WTC11 (cell line): Measurements from ENCODE around the gene FBF1. TPM values are rescaled to one million over a fixed set of nuclear protein-coding genes. Genes with fewer than 3 reads are reported as not detected.

Experiments used
- ATAC-seq: fragments of 200-7000 bp; cut with Tn5 transposase; 2 replicates; pipeline ENCODE4 v1.10.0; 2021; ENCODE audit warnings: mild to moderate bottlenecking, moderate library complexity
- CTCF ChIA-PET: fragments of 300-600 bp; sonication (Branson Sonifier 250); formaldehyde crosslinking; loops from one replicate; lab custom pipeline; 2021; ENCODE audit warnings: antibody characterized with exemption; lab: Charles Lee
- POLR2A ChIA-PET: fragments of 350-600 bp; sonication (Branson Sonifier 250); formaldehyde crosslinking; loops from one replicate; lab custom pipeline; 2021; ENCODE audit warnings: antibody characterized with exemption; lab: Charles Lee
- DNase-seq: peaks from one replicate; pipeline ENCODE4 v3.0.0; 2021; ENCODE audit warnings: low spot score
- H3K27ac Mint-ChIP-seq: 2 replicates; pipeline ENCODE4 v1.8.0; 2021; ENCODE audit warnings: mixed read lengths
- H3K27me3 Mint-ChIP-seq: 2 replicates; pipeline ENCODE4 v1.8.0; 2021; ENCODE audit warnings: low read depth, mild to moderate bottlenecking, moderate library complexity, mixed read lengths
- H3K36me3 Mint-ChIP-seq: 2 replicates; pipeline ENCODE4 v1.8.0; 2021; ENCODE audit warnings: mixed read lengths
- H3K4me1 Mint-ChIP-seq: 2 replicates; pipeline ENCODE4 v1.8.0; 2022; ENCODE audit warnings: mixed read lengths
- H3K4me3 Mint-ChIP-seq: 2 replicates; pipeline ENCODE4 v1.8.0; 2021; ENCODE audit warnings: mild to moderate bottlenecking, moderate library complexity, mixed read lengths
- H3K9me3 Mint-ChIP-seq: 2 replicates; pipeline ENCODE4 v1.8.0; 2021; ENCODE audit warnings: mixed read lengths
- GTF2I ChIP-seq: fragments of 250-450 bp; sonication (Bioruptor Pico); conservative IDR thresholded peaks from 2 replicates; pipeline ENCODE4 v1.4.0; 2021; ENCODE audit warnings: mild to moderate bottlenecking
- JAZF1 ChIP-seq: fragments of 250-450 bp; sonication (Bioruptor Pico); IDR thresholded peaks from 2 replicates; pipeline ENCODE4 v1.9.0; 2021; ENCODE audit warnings: moderate library complexity, mild to moderate bottlenecking, inconsistent platforms
- JUN ChIP-seq: sonication (generic); formaldehyde crosslinking; IDR thresholded peaks from 2 replicates; pipeline ENCODE4 v1.8.0; 2023; ENCODE audit warnings: mild to moderate bottlenecking, missing genetic modification reagents
- NFATC4 ChIP-seq: fragments of 250-450 bp; sonication (Bioruptor Pico); IDR thresholded peaks from 2 replicates; pipeline ENCODE4 v1.9.0; 2021; ENCODE audit warnings: mild to moderate bottlenecking
- NFYB ChIP-seq: sonication (generic); formaldehyde crosslinking; conservative IDR thresholded peaks from 2 replicates; pipeline ENCODE4 v1.8.0; 2022; ENCODE audit warnings: low read depth, missing genetic modification reagents
- OVOL2 ChIP-seq: fragments of 250-450 bp; sonication (Bioruptor Pico); IDR thresholded peaks from 2 replicates; pipeline ENCODE4 v1.9.0; 2021; ENCODE audit warnings: mild to moderate bottlenecking, borderline replicate concordance
- PRRX2 ChIP-seq: fragments of 250-450 bp; sonication (Bioruptor Pico); IDR thresholded peaks from 2 replicates; pipeline ENCODE4 v1.8.0; 2021; ENCODE audit warnings: mild to moderate bottlenecking
- RELA ChIP-seq: sonication (generic); formaldehyde crosslinking; IDR thresholded peaks from 2 replicates; pipeline ENCODE4 v1.8.1; 2022; ENCODE audit warnings: missing genetic modification reagents, mild to moderate bottlenecking, borderline replicate concordance
- TEAD4 ChIP-seq: sonication (generic); formaldehyde crosslinking; IDR thresholded peaks from 2 replicates; pipeline ENCODE4 v1.8.0; 2022; ENCODE audit warnings: mild to moderate bottlenecking, missing genetic modification reagents
- ZNF317 ChIP-seq: sonication (generic); formaldehyde crosslinking; IDR thresholded peaks from 2 replicates; pipeline ENCODE4 v1.8.1; 2023; ENCODE audit warnings: low read depth, mild to moderate bottlenecking, moderate library complexity, missing genetic modification reagents, borderline replicate concordance
- ZNF423 ChIP-seq: fragments of 250-450 bp; sonication (Bioruptor Pico); IDR thresholded peaks from 2 replicates; pipeline ENCODE4 v2.1.2; 2022; ENCODE audit warnings: mild to moderate bottlenecking, moderate library complexity
- ZNF671 ChIP-seq: fragments of 250-450 bp; sonication (Bioruptor Pico); IDR thresholded peaks from 2 replicates; pipeline ENCODE4 v1.8.0; 2021; ENCODE audit warnings: mild to moderate bottlenecking
- total RNA-seq: library from RNA; stranded (reverse); gene quantifications from 3 replicates; pipeline ENCODE4 v1.2.3, GENCODE V29; 2021
- TF ChIP-seq, protein P1 (sequence below): sonication (generic); formaldehyde crosslinking; IDR thresholded peaks from 2 replicates; pipeline ENCODE4 v1.8.1; 2022; ENCODE audit warnings: missing genetic modification reagents, borderline replicate concordance
- TF ChIP-seq, protein P2 (sequence below): sonication (generic); formaldehyde crosslinking; IDR thresholded peaks from 2 replicates; pipeline ENCODE4 v1.8.0; 2023; ENCODE audit warnings: mild to moderate bottlenecking, missing genetic modification reagents
- TF ChIP-seq, protein P3 (sequence below): sonication (generic); formaldehyde crosslinking; IDR thresholded peaks from 2 replicates; pipeline ENCODE4 v1.8.0; 2023; ENCODE audit warnings: missing genetic modification reagents
- TF ChIP-seq, protein P4 (sequence below): sonication (generic); formaldehyde crosslinking; IDR thresholded peaks from 2 replicates; pipeline ENCODE4 v1.8.1; 2023; ENCODE audit warnings: mild to moderate bottlenecking, moderate library complexity, missing genetic modification reagents
- TF ChIP-seq, protein P5 (sequence below): sonication (generic); formaldehyde crosslinking; IDR thresholded peaks from 2 replicates; pipeline ENCODE4 v1.8.0; 2023; ENCODE audit warnings: missing genetic modification reagents, mild to moderate bottlenecking, borderline replicate concordance
- TF ChIP-seq, protein P6 (sequence below): sonication (generic); formaldehyde crosslinking; IDR thresholded peaks from 2 replicates; pipeline ENCODE4 v1.8.0; 2022; ENCODE audit warnings: missing genetic modification reagents

Gene FBF1
- total RNA-seq, 1 experiment from 2014 or later, result 19.8 TPM

DNA sequence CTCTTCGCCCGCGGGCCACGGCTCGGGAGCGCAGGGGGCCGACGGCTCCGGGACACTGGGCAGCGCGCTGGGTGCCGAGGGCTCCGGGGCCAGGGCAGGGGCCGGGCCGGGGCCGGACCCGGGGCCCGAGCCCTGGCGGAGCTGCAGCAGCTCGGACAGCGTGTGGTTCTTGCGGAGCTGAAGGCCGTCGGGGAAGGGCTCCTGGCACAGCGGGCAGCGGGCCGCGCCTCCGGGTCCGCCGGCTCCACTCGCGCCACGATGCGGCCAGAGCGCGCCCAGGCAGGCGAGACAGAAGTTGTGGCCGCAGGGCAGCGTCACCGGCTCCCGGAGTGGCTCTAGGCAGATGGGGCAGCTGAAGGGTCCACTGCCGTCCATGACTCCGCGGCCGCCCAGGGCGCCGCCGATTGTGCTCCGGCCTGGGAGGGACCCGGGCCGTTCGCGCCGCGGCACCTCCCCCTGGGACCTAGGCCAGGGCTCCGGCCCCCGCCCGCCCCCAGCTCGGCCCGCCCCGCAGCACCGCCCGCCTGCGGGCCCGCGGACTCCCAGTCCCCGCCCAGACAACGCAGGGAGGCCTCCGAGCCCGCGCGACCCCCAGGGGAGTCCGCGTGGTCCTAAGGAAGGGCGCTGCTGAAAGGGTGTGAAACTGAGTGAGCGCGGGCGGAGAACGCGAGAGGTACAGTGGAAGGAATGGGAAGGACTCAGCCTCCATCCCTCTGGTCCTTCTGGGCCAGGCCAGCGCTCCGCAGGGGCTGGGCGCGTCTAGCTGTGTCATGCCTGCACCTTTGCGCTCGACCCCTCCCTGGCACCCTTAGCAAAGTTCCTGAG lies 62.5 kb downstream of the FBF1 start, which contains the start of gene TRIM47:
TRIM47 (minus strand) TSS at position 408 of the 825 bp plus-strand sequence; CDS start at position 375, 33 bp downstream.
- ChIA-PET POLR2A (interaction anchor here (0.6 to 3.5 kb wide), 4 partner anchors 12 to 366 kb away, joined by 3 to 16 read pairs (median 4); partner anchors contain the start of genes TRIM65 and WBP2), CTCF (interaction anchor here (0.5 to 6.1 kb wide), 29 partner anchors 9 to 706 kb away, joined by 3 to 71 read pairs (median 3); partner anchors contain the start of genes CDK3, GALK1, MRPL38 and TMEM94)
- Mint-ChIP-seq H3K9me3 (no peaks in the 10 kb centered on the region), H3K27ac (no peak within 1 kb of the TSS), H3K4me1 (peaks cover 17% of the 10 kb centered on the region), H3K4me3 (peak within 1 kb of the TSS; percentile 77), H3K27me3 (peaks cover 39% of the 10 kb centered on the region), H3K36me3 (no peaks in the 10 kb centered on the region)
- DNase-seq (peak; percentile 53), ATAC-seq (peak; percentile 9)
- TF ChIP-seq ZNF317 (CRISPR knock-in tag) (no peak), JAZF1 (CRISPR knock-in tag) (no peak), ZNF423 (CRISPR knock-in tag) (no peak), JUN (CRISPR knock-in tag) (no peak), GTF2I (CRISPR knock-in tag) (no peak), TEAD4 (CRISPR knock-in tag) (no peak), ZNF671 (CRISPR knock-in tag) (no peak), NFATC4 (CRISPR knock-in tag) (no peak), RELA (no peak; the same call in 1 of the 2 replicates), NFYB (CRISPR knock-in tag) (0 out of 2 replicates have a peak, but pooled peaks have one; percentile 12), OVOL2 (CRISPR knock-in tag) (no peak), PRRX2 (CRISPR knock-in tag) (no peak)
- TF ChIP-seq, protein P1, sequence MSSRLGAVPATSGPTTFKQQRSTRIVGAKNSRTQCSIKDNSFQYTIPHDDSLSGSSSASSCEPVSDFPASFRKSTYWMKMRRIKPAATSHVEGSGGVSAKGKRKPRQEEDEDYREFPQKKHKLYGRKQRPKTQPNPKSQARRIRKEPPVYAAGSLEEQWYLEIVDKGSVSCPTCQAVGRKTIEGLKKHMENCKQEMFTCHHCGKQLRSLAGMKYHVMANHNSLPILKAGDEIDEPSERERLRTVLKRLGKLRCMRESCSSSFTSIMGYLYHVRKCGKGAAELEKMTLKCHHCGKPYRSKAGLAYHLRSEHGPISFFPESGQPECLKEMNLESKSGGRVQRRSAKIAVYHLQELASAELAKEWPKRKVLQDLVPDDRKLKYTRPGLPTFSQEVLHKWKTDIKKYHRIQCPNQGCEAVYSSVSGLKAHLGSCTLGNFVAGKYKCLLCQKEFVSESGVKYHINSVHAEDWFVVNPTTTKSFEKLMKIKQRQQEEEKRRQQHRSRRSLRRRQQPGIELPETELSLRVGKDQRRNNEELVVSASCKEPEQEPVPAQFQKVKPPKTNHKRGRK (CRISPR knock-in tag), result no peak
- TF ChIP-seq, protein P2, sequence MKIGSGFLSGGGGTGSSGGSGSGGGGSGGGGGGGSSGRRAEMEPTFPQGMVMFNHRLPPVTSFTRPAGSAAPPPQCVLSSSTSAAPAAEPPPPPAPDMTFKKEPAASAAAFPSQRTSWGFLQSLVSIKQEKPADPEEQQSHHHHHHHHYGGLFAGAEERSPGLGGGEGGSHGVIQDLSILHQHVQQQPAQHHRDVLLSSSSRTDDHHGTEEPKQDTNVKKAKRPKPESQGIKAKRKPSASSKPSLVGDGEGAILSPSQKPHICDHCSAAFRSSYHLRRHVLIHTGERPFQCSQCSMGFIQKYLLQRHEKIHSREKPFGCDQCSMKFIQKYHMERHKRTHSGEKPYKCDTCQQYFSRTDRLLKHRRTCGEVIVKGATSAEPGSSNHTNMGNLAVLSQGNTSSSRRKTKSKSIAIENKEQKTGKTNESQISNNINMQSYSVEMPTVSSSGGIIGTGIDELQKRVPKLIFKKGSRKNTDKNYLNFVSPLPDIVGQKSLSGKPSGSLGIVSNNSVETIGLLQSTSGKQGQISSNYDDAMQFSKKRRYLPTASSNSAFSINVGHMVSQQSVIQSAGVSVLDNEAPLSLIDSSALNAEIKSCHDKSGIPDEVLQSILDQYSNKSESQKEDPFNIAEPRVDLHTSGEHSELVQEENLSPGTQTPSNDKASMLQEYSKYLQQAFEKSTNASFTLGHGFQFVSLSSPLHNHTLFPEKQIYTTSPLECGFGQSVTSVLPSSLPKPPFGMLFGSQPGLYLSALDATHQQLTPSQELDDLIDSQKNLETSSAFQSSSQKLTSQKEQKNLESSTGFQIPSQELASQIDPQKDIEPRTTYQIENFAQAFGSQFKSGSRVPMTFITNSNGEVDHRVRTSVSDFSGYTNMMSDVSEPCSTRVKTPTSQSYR (CRISPR knock-in tag), result no peak
- TF ChIP-seq, protein P3, sequence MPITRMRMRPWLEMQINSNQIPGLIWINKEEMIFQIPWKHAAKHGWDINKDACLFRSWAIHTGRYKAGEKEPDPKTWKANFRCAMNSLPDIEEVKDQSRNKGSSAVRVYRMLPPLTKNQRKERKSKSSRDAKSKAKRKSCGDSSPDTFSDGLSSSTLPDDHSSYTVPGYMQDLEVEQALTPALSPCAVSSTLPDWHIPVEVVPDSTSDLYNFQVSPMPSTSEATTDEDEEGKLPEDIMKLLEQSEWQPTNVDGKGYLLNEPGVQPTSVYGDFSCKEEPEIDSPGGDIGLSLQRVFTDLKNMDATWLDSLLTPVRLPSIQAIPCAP (CRISPR knock-in tag), result no peak
- TF ChIP-seq, protein P4, sequence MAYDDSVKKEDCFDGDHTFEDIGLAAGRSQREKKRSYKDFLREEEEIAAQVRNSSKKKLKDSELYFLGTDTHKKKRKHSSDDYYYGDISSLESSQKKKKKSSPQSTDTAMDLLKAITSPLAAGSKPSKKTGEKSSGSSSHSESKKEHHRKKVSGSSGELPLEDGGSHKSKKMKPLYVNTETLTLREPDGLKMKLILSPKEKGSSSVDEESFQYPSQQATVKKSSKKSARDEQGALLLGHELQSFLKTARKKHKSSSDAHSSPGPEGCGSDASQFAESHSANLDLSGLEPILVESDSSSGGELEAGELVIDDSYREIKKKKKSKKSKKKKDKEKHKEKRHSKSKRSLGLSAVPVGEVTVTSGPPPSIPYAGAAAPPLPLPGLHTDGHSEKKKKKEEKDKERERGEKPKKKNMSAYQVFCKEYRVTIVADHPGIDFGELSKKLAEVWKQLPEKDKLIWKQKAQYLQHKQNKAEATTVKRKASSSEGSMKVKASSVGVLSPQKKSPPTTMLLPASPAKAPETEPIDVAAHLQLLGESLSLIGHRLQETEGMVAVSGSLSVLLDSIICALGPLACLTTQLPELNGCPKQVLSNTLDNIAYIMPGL (CRISPR knock-in tag), result peak; percentile 6; the same call in 1 of the 2 replicates
- TF ChIP-seq, protein P5, sequence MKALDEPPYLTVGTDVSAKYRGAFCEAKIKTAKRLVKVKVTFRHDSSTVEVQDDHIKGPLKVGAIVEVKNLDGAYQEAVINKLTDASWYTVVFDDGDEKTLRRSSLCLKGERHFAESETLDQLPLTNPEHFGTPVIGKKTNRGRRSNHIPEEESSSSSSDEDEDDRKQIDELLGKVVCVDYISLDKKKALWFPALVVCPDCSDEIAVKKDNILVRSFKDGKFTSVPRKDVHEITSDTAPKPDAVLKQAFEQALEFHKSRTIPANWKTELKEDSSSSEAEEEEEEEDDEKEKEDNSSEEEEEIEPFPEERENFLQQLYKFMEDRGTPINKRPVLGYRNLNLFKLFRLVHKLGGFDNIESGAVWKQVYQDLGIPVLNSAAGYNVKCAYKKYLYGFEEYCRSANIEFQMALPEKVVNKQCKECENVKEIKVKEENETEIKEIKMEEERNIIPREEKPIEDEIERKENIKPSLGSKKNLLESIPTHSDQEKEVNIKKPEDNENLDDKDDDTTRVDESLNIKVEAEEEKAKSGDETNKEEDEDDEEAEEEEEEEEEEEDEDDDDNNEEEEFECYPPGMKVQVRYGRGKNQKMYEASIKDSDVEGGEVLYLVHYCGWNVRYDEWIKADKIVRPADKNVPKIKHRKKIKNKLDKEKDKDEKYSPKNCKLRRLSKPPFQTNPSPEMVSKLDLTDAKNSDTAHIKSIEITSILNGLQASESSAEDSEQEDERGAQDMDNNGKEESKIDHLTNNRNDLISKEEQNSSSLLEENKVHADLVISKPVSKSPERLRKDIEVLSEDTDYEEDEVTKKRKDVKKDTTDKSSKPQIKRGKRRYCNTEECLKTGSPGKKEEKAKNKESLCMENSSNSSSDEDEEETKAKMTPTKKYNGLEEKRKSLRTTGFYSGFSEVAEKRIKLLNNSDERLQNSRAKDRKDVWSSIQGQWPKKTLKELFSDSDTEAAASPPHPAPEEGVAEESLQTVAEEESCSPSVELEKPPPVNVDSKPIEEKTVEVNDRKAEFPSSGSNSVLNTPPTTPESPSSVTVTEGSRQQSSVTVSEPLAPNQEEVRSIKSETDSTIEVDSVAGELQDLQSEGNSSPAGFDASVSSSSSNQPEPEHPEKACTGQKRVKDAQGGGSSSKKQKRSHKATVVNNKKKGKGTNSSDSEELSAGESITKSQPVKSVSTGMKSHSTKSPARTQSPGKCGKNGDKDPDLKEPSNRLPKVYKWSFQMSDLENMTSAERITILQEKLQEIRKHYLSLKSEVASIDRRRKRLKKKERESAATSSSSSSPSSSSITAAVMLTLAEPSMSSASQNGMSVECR (CRISPR knock-in tag), result 0 out of 2 replicates have a peak, but pooled peaks have one; percentile 33
- TF ChIP-seq, protein P6, sequence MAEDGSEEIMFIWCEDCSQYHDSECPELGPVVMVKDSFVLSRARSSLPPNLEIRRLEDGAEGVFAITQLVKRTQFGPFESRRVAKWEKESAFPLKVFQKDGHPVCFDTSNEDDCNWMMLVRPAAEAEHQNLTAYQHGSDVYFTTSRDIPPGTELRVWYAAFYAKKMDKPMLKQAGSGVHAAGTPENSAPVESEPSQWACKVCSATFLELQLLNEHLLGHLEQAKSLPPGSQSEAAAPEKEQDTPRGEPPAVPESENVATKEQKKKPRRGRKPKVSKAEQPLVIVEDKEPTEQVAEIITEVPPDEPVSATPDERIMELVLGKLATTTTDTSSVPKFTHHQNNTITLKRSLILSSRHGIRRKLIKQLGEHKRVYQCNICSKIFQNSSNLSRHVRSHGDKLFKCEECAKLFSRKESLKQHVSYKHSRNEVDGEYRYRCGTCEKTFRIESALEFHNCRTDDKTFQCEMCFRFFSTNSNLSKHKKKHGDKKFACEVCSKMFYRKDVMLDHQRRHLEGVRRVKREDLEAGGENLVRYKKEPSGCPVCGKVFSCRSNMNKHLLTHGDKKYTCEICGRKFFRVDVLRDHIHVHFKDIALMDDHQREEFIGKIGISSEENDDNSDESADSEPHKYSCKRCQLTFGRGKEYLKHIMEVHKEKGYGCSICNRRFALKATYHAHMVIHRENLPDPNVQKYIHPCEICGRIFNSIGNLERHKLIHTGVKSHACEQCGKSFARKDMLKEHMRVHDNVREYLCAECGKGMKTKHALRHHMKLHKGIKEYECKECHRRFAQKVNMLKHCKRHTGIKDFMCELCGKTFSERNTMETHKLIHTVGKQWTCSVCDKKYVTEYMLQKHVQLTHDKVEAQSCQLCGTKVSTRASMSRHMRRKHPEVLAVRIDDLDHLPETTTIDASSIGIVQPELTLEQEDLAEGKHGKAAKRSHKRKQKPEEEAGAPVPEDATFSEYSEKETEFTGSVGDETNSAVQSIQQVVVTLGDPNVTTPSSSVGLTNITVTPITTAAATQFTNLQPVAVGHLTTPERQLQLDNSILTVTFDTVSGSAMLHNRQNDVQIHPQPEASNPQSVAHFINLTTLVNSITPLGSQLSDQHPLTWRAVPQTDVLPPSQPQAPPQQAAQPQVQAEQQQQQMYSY (CRISPR knock-in tag), result peak; percentile 61
